NK-92 treated with Interleukin-12 subunit alpha and Interleukin-12 subunit beta, amount 100 ng/mL, for 24 hours (cell line): ENCODE data around the gene KCNMA1.
"Not testable (repeated sequence)": the region's sequence is repeated elsewhere in the genome, so short reads cannot be mapped to it uniquely, and the experiment has no call there.

Experiments used
- DNase-seq: peaks from one replicate; lab custom pipeline; 2025; lab: John Stamatoyannopoulos, UW

Gene KCNMA1

GRCh38 chr10:77664008-77664407 is 26.4 kb upstream of the KCNMA1 start:
- DNase-seq: no peak

- DNase-seq: no peak
These were observed 24.1 kb upstream of the KCNMA1 start for GRCh38 chr10:77661674-77662073.

GRCh38 chr10:77661100-77661499 is 23.5 kb upstream of the KCNMA1 start:
- no peak for DNase-seq

- not testable (repeated sequence) for DNase-seq
These were observed 21.6 kb upstream of the KCNMA1 start for GRCh38 chr10:77659046-77659670.

GRCh38 chr10:77653210-77653609 is 15.6 kb upstream of the KCNMA1 start:
- no peak for DNase-seq

GRCh38 chr10:77649333-77650331 is 12.0 kb upstream of the KCNMA1 start:
- DNase-seq: no peak

GRCh38 chr10:77648472-77648871 is 10.9 kb upstream of the KCNMA1 start:
- DNase-seq: no peak

GRCh38 chr10:77647543-77648293 is 10.1 kb upstream of the KCNMA1 start:
- no peak for DNase-seq

- DNase-seq: no peak
These were observed 7.1 kb upstream of the KCNMA1 start for GRCh38 chr10:77644557-77645243.

- DNase-seq: no peak
These were observed 6.3 kb upstream of the KCNMA1 start for GRCh38 chr10:77643795-77644468.

GRCh38 chr10:77641788-77642397 is 4.3 kb upstream of the KCNMA1 start:
- DNase-seq: peak; percentile 25

- no peak for DNase-seq
These were observed 3.7 kb upstream of the KCNMA1 start for GRCh38 chr10:77641344-77641743.

GRCh38 chr10:77640167-77640566 is 2.6 kb upstream of the KCNMA1 start:
- no peak for DNase-seq

- DNase-seq: no peak
These were observed 2.1 kb upstream of the KCNMA1 start for GRCh38 chr10:77639756-77640155.

GRCh38 chr10:77638321-77639101 is 903 bp upstream of the KCNMA1 start:
- DNase-seq: no peak

- DNase-seq: no peak
These were observed 559 bp downstream of the KCNMA1 start for GRCh38 chr10:77636967-77637531.

- no peak for DNase-seq
These were observed 1.2 kb downstream of the KCNMA1 start for GRCh38 chr10:77636282-77636966.

GRCh38 chr10:77635402-77636227 is 2.0 kb downstream of the KCNMA1 start:
- no peak for DNase-seq
